Activated CD8-positive, alpha-beta T cell treated with anti-CD3 and anti-CD28 coated beads for 36 hours (primary cell): ENCODE measurements around the gene TIPARP. TPM values are rescaled to one million over a fixed set of nuclear protein-coding genes. Genes with fewer than 3 reads are reported as not detected.

Experiments
- ATAC-seq: fragments of 200-7000 bp; cut with Tn5 transposase; one replicate; pipeline ENCODE4 v1.10.0; 2021; ENCODE audit warnings: mild to moderate bottlenecking, moderate library complexity
- CTCF ChIA-PET: fragments of 350-600 bp; sonication (Branson Sonifier 250); formaldehyde crosslinking; loops from one replicate; lab custom pipeline; 2021; ENCODE audit warnings: antibody characterized with exemption; lab: Charles Lee
- POLR2A ChIA-PET: fragments of 350-600 bp; sonication (Branson Sonifier 250); formaldehyde crosslinking; loops from one replicate; lab custom pipeline; 2021; ENCODE audit warnings: antibody characterized with exemption; lab: Charles Lee
- DNase-seq: peaks from one replicate; pipeline ENCODE4 v3.0.0-alpha.2; 2020
- H3K27ac Mint-ChIP-seq: one replicate; pipeline ENCODE4 v1.8.0; 2021; ENCODE audit warnings: mild to moderate bottlenecking, mixed read lengths
- H3K27me3 Mint-ChIP-seq: one replicate; pipeline ENCODE4 v1.8.0; 2021; ENCODE audit warnings: mixed read lengths
- H3K36me3 Mint-ChIP-seq: one replicate; pipeline ENCODE4 v1.8.0; 2021; ENCODE audit warnings: low read depth, mixed read lengths
- H3K4me1 Mint-ChIP-seq: one replicate; pipeline ENCODE4 v1.8.0; 2021; ENCODE audit warnings: low read depth, mixed read lengths
- H3K4me3 Mint-ChIP-seq: one replicate; pipeline ENCODE4 v1.8.0; 2021; ENCODE audit warnings: mild to moderate bottlenecking, moderate library complexity, mixed read lengths
- H3K9me3 Mint-ChIP-seq: one replicate; pipeline ENCODE4 v1.8.0; 2021; ENCODE audit warnings: mixed read lengths
- CTCF ChIP-seq: fragments of 200-600 bp; IDR thresholded peaks from one replicate; pipeline ENCODE4 v1.8.0; 2022; ENCODE audit warnings: antibody characterized with exemption, mild to moderate bottlenecking
- intact Hi-C: fragments of 100-400 bp; cut with micrococcal nuclease; formaldehyde crosslinking; loops from one replicate; pipeline ENCODE4 v1.10.0; 2022
- total RNA-seq, 2 experiments: library from RNA; stranded (reverse); gene quantifications; one replicate each; pipeline ENCODE4 v1.2.3, GENCODE V29; 2021

Gene TIPARP
- total RNA-seq, 2 experiments from 2014 or later = 28.0 to 30.0 TPM

GRCh38 chr3:156630081-156630772 is 44.2 kb upstream of the TIPARP start:
- ChIA-PET POLR2A (interaction anchor here (0.6 kb wide), 1 partner anchor 27 kb away, joined by 3 read pairs; no protein-coding TSS in a partner anchor), CTCF (interaction anchor here (1.0 kb wide), 1 partner anchor 55 kb away, joined by 3 read pairs; no protein-coding TSS in a partner anchor)
- Mint-ChIP-seq H3K4me3 (no peak overlapping the region), H3K27ac (no peak overlapping the region), H3K4me1 (peaks cover 5% of the 10 kb centered on the region), H3K27me3 (peaks cover 1% of the 10 kb centered on the region), H3K9me3 (no peaks in the 10 kb centered on the region), H3K36me3 (no peaks in the 10 kb centered on the region)
- no peak for TF ChIP-seq CTCF
- intact Hi-C loops = no loop called here
- no peak for DNase-seq
- ATAC-seq = no peak

GRCh38 chr3:156630773-156631093 is 43.7 kb upstream of the TIPARP start:
- intact Hi-C loops = no loop called here
- no peak for TF ChIP-seq CTCF
- H3K36me3 Mint-ChIP-seq = no peaks in the 10 kb centered on the region
- no peaks in the 10 kb centered on the region for H3K9me3 Mint-ChIP-seq
- no peak for DNase-seq
- no peak overlapping the region for H3K27ac Mint-ChIP-seq
- POLR2A ChIA-PET = no interaction called here
- H3K27me3 Mint-ChIP-seq = peaks cover 1% of the 10 kb centered on the region
- peaks cover 5% of the 10 kb centered on the region for H3K4me1 Mint-ChIP-seq
- CTCF ChIA-PET = no interaction called here
- ATAC-seq = no peak
- no peak overlapping the region for H3K4me3 Mint-ChIP-seq

- no peaks in the 10 kb centered on the region for H3K36me3 Mint-ChIP-seq
- TF ChIP-seq CTCF = no peak
- ATAC-seq (no peak), DNase-seq (no peak)
- peaks cover 1% of the 10 kb centered on the region for H3K27me3 Mint-ChIP-seq
- no peaks in the 10 kb centered on the region for H3K9me3 Mint-ChIP-seq
- POLR2A ChIA-PET = no interaction called here
- no peak overlapping the region for H3K4me3 Mint-ChIP-seq
- no peak overlapping the region for H3K27ac Mint-ChIP-seq
- CTCF ChIA-PET = no interaction called here
- intact Hi-C loops = no loop called here
- peaks cover under 1% of the 10 kb centered on the region for H3K4me1 Mint-ChIP-seq
These were observed 43.1 kb upstream of the TIPARP start for GRCh38 chr3:156631323-156631722.

GRCh38 chr3:156632601-156633000 is 41.8 kb upstream of the TIPARP start:
- no peak for DNase-seq
- intact Hi-C loops = no loop called here
- Mint-ChIP-seq H3K27ac (no peak overlapping the region), H3K36me3 (no peaks in the 10 kb centered on the region), H3K4me1 (no peaks in the 10 kb centered on the region), H3K27me3 (no peaks in the 10 kb centered on the region), H3K9me3 (no peaks in the 10 kb centered on the region), H3K4me3 (no peak overlapping the region)
- ChIA-PET POLR2A (no interaction called here), CTCF (no interaction called here)
- TF ChIP-seq CTCF = no peak
- no peak for ATAC-seq

- no peak for TF ChIP-seq CTCF
- Mint-ChIP-seq H3K9me3 (no peaks in the 10 kb centered on the region), H3K4me1 (no peaks in the 10 kb centered on the region), H3K4me3 (no peak overlapping the region), H3K27ac (no peak overlapping the region), H3K36me3 (no peaks in the 10 kb centered on the region), H3K27me3 (no peaks in the 10 kb centered on the region)
- POLR2A ChIA-PET = no interaction called here
- ATAC-seq (no peak), DNase-seq (no peak)
- intact Hi-C loops = no loop called here
- CTCF ChIA-PET = no interaction called here
These were observed 41.1 kb upstream of the TIPARP start for GRCh38 chr3:156633335-156633734.
